Left hindlimb (tissue), 1 donor: Measurements from ENCODE around the gene ZNF652.
"Not testable (repeated sequence)": the region's sequence is repeated elsewhere in the genome, so short reads cannot be mapped to it uniquely, and the experiment has no call there.

ENCODE experiments used
- DNase-seq: peaks from one replicate; pipeline ENCODE4 v3.0.0-alpha.2; 2018

ZNF652 gene

DNA sequence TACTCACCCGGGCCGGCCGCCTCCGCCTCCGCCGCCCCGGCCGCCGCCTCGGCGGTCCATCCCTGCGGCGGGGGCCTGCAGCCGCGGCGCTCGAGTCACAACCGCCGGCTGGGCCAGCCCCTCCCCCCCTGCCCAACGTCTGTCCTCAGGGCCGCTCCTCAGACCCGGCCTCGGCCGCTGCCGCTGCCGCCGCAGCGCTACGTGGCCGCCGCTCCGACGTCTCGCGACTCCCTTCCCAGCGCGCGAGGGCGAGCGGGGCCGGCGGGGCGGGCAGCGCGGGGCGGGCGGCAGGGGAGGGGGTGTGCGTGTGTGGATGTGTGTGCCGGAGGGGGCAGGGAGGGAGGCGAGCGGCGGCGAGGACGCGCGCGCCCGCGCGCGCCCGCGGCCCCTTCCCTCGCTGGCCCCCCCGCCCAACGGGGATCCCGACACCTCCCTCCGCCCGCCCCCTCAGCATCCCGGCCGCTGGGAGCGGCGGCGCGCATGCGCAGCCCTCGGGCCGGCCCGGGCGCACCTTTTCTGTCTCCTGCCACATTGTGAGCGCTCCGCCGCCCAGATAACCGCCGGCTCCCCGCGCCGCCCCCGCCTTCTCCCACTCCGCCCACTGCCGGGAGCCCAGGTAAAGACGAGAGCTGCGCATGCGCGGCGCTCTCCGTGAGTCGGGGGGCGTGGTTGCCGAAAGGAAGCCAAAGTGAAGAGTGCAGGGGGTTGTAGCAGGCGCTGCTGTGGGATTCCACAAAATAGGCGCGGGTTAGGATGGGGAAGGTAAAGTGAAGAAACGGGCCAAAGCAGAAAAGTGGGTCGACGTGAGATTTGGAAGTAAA, at the start of gene ZNF652:
Gene ZNF652 (minus strand): TSS at position 349 of the 821 bp plus-strand sequence. CDS start 44,525 bp downstream, outside the sequence.
- DNase-seq, result peak; percentile 95

DNA sequence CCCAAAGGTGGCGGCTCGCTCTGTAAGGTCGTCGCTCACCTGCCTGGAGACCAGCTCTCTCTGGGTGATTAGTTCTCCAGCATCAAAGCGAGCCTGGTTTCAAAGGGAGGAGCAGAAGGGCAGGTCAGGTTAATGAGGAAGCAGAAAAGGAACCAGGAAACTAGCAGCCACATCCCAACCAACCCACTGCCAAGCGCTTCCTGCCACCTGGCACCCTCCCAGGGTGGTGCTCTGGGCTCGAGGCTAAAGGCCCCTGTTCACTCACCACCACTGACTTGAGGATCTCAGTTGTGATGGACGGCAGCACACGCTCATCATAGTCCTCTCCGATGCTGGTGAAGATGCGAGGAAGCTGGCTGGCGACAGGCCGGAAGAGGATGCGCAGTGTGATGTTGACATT, 47.0 kb upstream of the ZNF652 start:
- no peak for DNase-seq

DNA sequence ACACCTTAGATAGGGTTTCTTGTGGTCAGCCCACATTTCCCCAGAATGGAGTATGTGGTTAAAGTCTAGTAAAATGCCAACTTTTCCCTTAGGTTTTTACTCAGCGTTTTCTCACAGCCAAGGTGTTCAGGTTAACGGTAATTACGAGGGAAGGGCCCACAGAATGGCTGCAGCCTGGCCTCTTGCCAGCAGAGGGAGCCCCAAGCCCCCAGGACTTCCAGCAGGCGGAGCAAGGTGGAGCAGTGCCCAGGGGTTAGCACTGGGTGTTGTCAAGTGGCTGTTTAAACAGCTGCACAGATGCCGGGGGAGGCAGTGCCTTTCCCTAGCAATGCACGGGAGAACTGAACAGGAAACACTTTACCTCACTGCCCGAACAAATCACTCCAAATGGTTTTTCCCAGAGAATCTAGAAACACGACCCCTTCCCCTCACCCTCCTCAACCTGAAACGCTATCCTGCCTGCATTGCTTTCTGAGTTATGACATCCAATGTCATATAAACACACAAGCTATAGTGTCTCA, 46.0 kb upstream of the ZNF652 start:
- DNase-seq, result peak; percentile 78

DNA sequence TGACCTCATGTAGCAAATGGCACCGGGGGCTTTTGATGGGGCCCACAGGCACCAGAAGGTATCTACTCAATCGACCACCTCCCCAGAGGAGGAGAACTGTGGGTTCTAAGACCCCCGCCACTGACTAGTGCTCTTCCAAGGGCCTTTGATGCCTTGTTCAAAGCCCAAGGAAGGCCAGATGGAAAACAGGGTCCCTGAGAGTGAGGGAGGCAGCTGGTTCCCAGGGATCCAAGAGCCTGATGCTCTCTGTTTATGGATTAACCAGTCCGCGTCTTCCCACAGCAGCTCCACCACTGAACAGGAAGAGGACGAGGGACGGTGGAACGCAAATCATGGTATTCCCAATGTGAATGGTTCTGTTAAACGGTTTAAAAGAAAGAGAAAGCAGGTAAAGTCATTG, 45.0 kb upstream of the ZNF652 start:
- peak; percentile 54 for DNase-seq

- peak; percentile 80 for DNase-seq
Observed at GRCh38 chr17:49406421-49407061, 44.5 kb upstream of the ZNF652 start.

DNA sequence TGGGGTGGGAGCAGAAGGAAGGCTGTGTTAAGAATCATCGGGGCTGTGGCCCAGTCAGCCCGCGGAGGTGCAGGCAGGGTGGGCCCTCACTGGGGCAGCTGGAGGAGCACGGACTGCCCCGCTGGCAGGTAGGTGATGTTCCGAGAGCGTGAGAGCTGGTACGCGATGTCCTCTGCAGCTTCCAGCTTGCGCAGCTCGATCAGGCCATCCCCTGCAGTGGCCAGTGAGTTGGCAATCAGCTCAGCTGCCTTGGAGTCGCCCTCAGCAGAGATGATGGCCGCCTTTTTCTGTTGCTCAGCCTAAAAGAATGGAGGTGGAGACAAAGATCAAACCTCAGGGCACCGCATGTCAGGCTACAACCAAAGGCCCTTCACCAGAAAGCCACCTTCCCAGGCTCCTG, 42.9 kb upstream of the ZNF652 start:
- DNase-seq, result no peak

DNA sequence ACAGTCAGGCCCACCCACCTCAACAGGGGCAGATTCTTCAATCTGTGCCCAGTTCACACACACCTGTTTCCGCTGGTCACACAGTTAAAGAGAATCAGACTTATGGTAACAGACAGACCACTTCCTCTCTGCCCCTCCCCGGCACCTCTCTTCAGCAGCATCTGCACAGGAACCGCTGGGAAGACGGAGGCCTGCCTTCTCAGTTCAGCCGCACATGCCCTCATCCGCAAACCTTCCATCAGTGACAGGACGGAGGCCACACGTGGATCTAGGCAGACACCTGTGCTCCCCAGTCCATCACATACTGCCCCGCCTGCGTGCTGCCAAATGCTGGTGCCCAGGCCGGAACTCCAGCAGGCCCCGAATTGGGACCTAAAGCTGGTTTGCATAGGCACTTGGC, 42.3 kb upstream of the ZNF652 start:
- DNase-seq, result no peak

DNA sequence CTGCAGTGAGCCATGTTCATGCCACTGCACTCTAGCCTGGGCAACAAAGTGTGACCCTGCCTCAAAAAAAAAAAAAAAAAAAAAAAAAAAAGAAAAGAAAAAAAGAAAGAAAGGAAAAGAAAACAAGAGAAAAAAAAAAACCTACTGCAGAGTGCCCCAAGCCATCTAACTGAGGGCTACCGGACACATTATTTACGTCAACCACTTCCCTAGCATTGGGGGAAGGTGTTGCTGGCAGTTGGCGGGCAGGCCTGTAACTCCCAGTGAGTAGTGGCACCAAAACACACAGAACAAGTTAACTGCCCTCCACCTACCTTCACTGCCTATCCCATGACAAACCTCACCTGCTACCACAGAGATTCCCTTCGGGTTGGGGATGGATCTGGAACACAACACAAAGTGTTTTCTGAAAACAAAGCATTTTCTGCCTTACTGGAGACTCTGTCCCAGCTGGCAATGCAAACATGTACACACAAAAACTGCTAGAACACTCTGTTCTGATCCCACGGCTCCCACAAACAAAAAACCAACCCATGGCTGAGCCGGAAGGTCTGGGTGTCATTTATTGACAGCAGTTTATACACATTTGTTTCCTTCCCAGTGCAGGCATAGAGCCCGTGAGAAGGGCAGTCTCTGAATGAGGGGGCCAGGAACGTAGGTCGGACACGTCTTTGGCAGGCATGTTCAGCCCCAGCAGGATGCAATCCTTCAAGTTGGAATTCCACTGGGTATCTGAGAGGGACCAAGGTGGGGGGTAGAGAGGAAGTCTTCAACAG, 41.7 kb upstream of the ZNF652 start:
- no peak for DNase-seq

DNA sequence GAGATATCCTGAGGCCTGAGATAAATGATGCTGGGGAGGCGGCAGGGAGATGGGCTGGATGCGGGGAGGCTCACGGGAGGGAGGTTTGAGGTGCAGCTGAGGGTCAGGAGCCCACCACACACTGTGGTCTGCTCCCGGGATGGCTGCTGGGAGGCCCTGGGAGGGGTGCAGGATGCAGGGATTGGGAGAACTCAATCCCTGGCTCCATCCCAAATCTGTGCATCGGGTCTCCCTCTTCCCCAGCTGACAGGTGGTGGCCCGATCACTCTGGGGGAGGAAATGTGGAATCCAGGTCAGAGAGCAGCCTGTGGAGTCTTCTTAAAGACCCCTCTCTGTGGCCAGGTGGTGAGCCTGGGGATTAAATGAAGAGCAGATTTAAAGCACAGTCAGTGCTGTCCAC, 40.7 kb upstream of the ZNF652 start:
- DNase-seq, result peak; percentile 84

GRCh38 chr17:49401971-49402611, 40.0 kb upstream of the ZNF652 start:
- DNase-seq, result peak; percentile 44

DNA sequence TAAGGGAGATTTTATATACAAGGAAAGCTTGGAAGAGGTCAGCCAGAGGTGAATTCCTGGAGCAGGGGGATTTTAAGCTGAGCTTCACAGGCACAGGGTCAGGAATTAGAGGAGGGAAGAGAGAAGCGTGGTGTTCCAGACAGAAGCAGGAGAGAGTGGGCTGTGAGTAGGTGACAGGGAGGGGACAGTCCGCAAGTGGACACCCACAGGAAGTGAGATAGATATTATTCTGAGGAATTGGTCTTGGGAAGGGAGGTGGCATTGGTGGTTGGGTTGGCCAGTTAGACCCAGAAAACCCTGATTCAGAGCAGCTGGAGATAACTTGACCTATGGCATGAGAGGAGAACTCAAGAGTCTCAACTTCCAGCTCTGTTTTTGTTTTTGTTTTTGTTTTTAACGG, 37.9 kb upstream of the ZNF652 start:
- DNase-seq, result no peak

- DNase-seq, result no peak
Observed at GRCh38 chr17:49397586-49397985, 35.5 kb upstream of the ZNF652 start.

- DNase-seq, result no peak
Observed at GRCh38 chr17:49393491-49394255, 31.6 kb upstream of the ZNF652 start.

GRCh38 chr17:49390548-49391324, 28.7 kb upstream of the ZNF652 start:
- no peak for DNase-seq

GRCh38 chr17:49389514-49390347, 27.7 kb upstream of the ZNF652 start:
- not testable (repeated sequence) for DNase-seq

- no peak for DNase-seq
Observed at GRCh38 chr17:49388692-49389513, 26.9 kb upstream of the ZNF652 start.

GRCh38 chr17:49388290-49388640, 26.2 kb upstream of the ZNF652 start:
- DNase-seq, result no peak

- DNase-seq, result no peak
Observed at GRCh38 chr17:49387498-49388289, 25.6 kb upstream of the ZNF652 start.

GRCh38 chr17:49386373-49386772, 24.3 kb upstream of the ZNF652 start:
- no peak for DNase-seq
